Measurements from ENCODE around the gene MAB21L4. TPM values are rescaled to one million over a fixed set of nuclear protein-coding genes. Genes with fewer than 3 reads are reported as not detected.

MAB21L4 gene
- total RNA-seq, 1 experiment from 2014 or later, result 3.0 TPM

DNA sequence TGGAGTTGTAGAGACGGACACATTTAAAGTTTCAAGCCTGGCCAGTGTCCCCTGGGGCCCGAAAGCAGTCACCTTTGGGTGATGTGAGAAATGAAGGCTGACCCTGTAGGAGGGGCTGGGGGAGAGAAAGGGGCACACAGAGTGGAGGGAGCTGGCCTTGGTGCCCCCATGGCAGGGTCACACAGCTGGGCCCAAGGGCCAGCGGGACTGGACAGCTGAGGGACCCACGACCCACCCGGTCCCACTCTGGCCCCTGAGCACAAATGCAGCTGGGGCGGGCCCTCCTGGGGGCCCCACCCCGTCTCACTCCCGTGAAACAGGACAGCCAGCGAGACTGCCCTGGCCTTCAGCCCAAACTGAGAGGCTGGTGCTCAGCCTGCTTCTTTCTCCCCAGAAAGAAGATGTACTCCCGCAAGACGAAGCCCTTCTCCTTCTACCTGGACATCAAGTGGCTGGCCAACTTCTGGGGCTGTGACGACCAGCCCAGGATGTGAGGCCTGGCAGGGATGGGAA, 21.2 kb downstream of the MAB21L4 start:
- CTCF ChIA-PET, result interaction anchor here (0.6 kb wide), 1 partner anchor 1360 kb away, joined by 3 read pairs; no protein-coding TSS in a partner anchor
- DNase-seq, result no peak
- BruUV-seq (replicated peaks), result no TSS peak
- Mint-ChIP-seq H3K36me3 (ENCODE audit: insufficient read depth, unreplicated experiment) (peaks cover 12% of the 10 kb centered on the region), H3K4me3 (ENCODE audit: low read depth, unreplicated experiment) (no peak overlapping the region), H3K27me3 (ENCODE audit: unreplicated experiment) (peaks cover 21% of the 10 kb centered on the region), H3K4me1 (ENCODE audit: low read depth, unreplicated experiment) (peaks cover 14% of the 10 kb centered on the region), H3K9me3 (ENCODE audit: low read depth, unreplicated experiment) (no peaks in the 10 kb centered on the region), H3K27ac (ENCODE audit: unreplicated experiment) (no peak overlapping the region)
- intact Hi-C loops (cut with micrococcal nuclease; ENCODE audit: unreplicated experiment), result no loop called here
- TF ChIP-seq, protein P1, sequence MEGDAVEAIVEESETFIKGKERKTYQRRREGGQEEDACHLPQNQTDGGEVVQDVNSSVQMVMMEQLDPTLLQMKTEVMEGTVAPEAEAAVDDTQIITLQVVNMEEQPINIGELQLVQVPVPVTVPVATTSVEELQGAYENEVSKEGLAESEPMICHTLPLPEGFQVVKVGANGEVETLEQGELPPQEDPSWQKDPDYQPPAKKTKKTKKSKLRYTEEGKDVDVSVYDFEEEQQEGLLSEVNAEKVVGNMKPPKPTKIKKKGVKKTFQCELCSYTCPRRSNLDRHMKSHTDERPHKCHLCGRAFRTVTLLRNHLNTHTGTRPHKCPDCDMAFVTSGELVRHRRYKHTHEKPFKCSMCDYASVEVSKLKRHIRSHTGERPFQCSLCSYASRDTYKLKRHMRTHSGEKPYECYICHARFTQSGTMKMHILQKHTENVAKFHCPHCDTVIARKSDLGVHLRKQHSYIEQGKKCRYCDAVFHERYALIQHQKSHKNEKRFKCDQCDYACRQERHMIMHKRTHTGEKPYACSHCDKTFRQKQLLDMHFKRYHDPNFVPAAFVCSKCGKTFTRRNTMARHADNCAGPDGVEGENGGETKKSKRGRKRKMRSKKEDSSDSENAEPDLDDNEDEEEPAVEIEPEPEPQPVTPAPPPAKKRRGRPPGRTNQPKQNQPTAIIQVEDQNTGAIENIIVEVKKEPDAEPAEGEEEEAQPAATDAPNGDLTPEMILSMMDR (IDR thresholded peaks at IDR 0.05; ENCODE audit: unreplicated experiment), result no peak

DNA sequence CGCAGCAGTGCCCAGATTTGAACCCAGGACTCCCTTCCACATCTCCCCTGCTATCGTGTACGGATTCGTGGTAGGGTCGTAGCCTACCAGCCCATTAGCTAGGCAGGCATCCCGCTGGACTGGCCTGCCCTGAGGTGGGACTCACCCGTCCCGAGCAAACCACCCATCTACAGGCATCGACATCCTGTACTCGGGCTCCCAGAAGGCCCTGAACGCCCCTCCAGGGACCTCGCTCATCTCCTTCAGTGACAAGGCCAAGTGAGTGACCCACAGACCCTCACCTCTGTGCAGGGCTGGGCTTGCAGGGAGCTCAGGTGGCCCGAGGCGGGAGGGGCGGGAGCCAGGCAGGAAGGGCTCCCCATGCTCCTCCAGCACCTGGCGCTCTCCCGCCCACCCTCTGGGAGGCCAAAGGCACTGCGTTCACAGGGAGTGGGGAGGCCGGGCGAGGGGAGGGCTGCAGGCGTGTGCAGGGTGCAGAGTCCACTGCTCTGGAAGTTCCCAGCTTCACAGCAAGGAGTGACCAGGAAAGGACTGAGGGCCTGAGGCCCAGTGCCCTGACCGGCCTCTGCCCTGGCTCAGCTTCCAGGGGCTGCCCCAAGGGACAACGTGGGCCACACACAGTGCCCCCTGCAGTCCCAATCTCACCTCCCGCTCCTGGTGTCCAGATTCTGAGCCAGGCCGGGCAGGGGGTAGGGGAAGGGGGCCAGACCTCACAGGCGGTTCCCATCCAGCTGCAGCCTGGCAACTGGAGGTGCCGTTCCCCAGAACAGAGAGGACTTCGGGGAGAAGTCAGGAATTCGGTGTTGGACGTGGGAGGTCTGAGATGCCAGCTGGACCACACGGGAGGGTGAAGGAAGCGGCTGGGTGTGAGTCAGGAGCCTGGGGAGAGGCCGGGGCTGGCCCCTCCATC, 21.9 kb downstream of the MAB21L4 start:
- TF ChIP-seq, protein P1 (IDR thresholded peaks at IDR 0.05; ENCODE audit: unreplicated experiment), result no peak
- Mint-ChIP-seq H3K27me3 (ENCODE audit: unreplicated experiment) (peaks cover 21% of the 10 kb centered on the region), H3K9me3 (ENCODE audit: low read depth, unreplicated experiment) (no peaks in the 10 kb centered on the region), H3K4me3 (ENCODE audit: low read depth, unreplicated experiment) (no peak overlapping the region), H3K27ac (ENCODE audit: unreplicated experiment) (no peak overlapping the region), H3K36me3 (ENCODE audit: insufficient read depth, unreplicated experiment) (peaks cover 12% of the 10 kb centered on the region), H3K4me1 (ENCODE audit: low read depth, unreplicated experiment) (peaks cover 14% of the 10 kb centered on the region)
- intact Hi-C loops (cut with micrococcal nuclease; ENCODE audit: unreplicated experiment), result no loop called here
- peak; percentile 29 for DNase-seq
- no TSS peak for BruUV-seq (replicated peaks)
- CTCF ChIA-PET, result no interaction called here

DNA sequence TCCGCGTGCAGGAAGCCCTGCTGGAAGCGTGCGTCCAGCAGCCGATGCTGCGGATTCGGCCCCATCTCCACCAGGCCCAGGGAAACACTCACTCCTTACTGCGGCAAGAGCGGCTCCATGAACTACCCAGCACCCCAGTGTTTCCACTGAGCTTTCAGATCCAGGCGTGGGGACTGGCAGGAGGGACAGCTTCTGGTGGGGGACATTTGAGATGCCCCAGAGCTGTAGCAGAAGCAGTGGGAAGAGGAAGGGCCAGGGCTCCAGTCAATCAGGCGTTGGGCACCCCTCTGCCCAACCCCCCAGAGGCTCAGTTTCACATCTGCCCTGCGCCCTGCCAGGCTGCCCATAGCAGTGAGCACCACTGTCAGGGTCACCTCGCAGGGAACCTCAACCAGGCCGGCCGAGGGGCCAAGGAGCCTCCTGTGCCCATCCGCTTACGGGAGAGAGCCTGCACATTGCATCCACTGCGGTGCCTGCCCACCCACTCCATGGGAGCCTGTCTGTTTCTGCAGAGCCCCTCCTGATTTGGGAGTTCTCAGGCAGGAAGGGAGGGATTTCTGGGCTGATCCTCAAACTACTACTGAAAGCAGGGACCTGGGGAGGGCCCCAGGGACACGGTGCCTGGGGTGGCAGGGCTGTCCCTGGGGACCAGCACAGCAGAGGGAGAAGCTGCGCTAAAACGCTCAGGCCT, 22.7 kb downstream of the MAB21L4 start:
- CTCF ChIA-PET, result no interaction called here
- H3K36me3 Mint-ChIP-seq (ENCODE audit: insufficient read depth, unreplicated experiment), result peaks cover 12% of the 10 kb centered on the region
- H3K27ac Mint-ChIP-seq (ENCODE audit: unreplicated experiment), result no peak overlapping the region
- intact Hi-C loops (cut with micrococcal nuclease; ENCODE audit: unreplicated experiment), result no loop called here
- H3K9me3 Mint-ChIP-seq (ENCODE audit: low read depth, unreplicated experiment), result no peaks in the 10 kb centered on the region
- BruUV-seq (replicated peaks), result no TSS peak
- H3K4me1 Mint-ChIP-seq (ENCODE audit: low read depth, unreplicated experiment), result peaks cover 14% of the 10 kb centered on the region
- no peak for DNase-seq
- no peak overlapping the region for H3K4me3 Mint-ChIP-seq (ENCODE audit: low read depth, unreplicated experiment)
- peaks cover 24% of the 10 kb centered on the region for H3K27me3 Mint-ChIP-seq (ENCODE audit: unreplicated experiment)
- TF ChIP-seq, protein P1 (IDR thresholded peaks at IDR 0.05; ENCODE audit: unreplicated experiment), result no peak

DNA sequence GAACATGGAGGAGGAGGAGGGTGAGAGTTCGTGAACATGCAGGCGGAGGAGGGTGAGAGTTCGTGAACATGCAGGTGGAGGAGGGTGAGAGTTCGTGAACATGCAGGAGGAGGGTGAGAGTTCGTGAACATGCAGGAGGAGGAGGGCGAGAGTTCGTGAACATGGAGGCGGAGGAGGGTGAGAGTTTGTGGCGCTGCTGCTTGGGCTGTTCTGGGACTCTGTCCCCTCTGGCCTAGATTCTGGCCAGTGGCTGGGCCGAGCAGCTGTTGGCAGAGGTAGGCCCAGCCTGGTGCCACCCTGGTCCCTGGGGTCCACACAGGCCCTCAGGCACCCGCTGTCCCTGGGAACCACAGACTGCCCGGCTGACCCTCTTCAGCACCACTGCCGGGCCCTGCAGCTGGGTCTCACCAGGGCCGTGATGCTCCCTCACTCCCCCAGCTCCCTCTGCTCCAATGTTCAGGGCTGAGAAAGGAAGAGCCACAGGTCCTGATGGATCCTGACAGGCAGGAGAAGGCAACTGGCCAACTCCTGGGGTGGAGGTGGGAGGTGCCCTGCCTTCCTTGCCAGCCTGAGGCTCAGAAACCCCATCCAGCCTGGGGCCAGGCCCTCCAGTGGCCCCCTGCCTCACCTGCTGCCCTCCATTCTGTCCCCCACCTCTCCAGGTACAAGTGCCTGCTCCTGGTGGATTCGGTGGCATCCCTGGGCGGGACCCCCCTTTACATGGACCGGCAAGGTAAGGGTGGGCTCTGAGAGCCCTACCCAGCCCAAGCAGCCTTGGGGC, 23.4 kb downstream of the MAB21L4 start:
- CTCF ChIA-PET, result no interaction called here
- no peak overlapping the region for H3K27ac Mint-ChIP-seq (ENCODE audit: unreplicated experiment)
- no peak for DNase-seq
- peaks cover 12% of the 10 kb centered on the region for H3K36me3 Mint-ChIP-seq (ENCODE audit: insufficient read depth, unreplicated experiment)
- TF ChIP-seq, protein P1 (IDR thresholded peaks at IDR 0.05; ENCODE audit: unreplicated experiment), result no peak
- H3K4me3 Mint-ChIP-seq (ENCODE audit: low read depth, unreplicated experiment), result no peak overlapping the region
- peaks cover 14% of the 10 kb centered on the region for H3K4me1 Mint-ChIP-seq (ENCODE audit: low read depth, unreplicated experiment)
- no TSS peak for BruUV-seq (replicated peaks)
- H3K9me3 Mint-ChIP-seq (ENCODE audit: low read depth, unreplicated experiment), result no peaks in the 10 kb centered on the region
- peaks cover 31% of the 10 kb centered on the region for H3K27me3 Mint-ChIP-seq (ENCODE audit: unreplicated experiment)
- intact Hi-C loops (cut with micrococcal nuclease; ENCODE audit: unreplicated experiment), result no loop called here
